Natural killer cell (primary cell): Measurements from ENCODE around the gene ZNF627. TPM values are rescaled to one million over a fixed set of nuclear protein-coding genes. Genes with fewer than 3 reads are reported as not detected.
"Not testable (repeated sequence)": the region's sequence is repeated elsewhere in the genome, so short reads cannot be mapped to it uniquely, and the experiment has no call there.

Experiments used
- ATAC-seq, 3 donors: fragments of 150-1000 bp in 2 of 3; fragments of 200-7000 bp in 1 of 3; cut with Tn5 transposase; 1 replicate in 1 of 3; 2 replicates in 2 of 3; pipeline ENCODE4 v1.10.0; 2021; ENCODE audit warnings: mild to moderate bottlenecking in 2 of 3, moderate library complexity in 2 of 3
- DNase-seq, 2 donors: peaks; one replicate each; pipeline versions ENCODE4 v3.0.0 to v3.0.0-alpha.2; 2013 to 2021; ENCODE audit warnings: mixed read lengths in 1 of 2
- H3K27ac ChIP-seq: one replicate; pipeline ENCODE4 v1.5.1; 2013; ENCODE audit warnings: mild to moderate bottlenecking, low read length
- H3K27me3 ChIP-seq: one replicate; pipeline ENCODE4 v1.6.1; 2013; ENCODE audit warnings: low read length; ENCODE audit not compliant: control insufficient read depth, insufficient read depth
- H3K36me3 ChIP-seq: one replicate; pipeline ENCODE4 v1.6.1; 2013; ENCODE audit warnings: low read length; ENCODE audit not compliant: control insufficient read depth, insufficient read depth
- H3K4me1 ChIP-seq: one replicate; pipeline ENCODE4 v1.6.1; 2013; ENCODE audit warnings: low read length; ENCODE audit not compliant: control insufficient read depth, insufficient read depth
- H3K4me3 ChIP-seq: one replicate; pipeline ENCODE4 v1.5.1; 2013; ENCODE audit warnings: low read length
- H3K9me3 ChIP-seq: one replicate; pipeline ENCODE4 v1.6.1; 2013; ENCODE audit warnings: low read length; ENCODE audit not compliant: control insufficient read depth, insufficient read depth
- H3K27ac Mint-ChIP-seq, 2 donors: one replicate each; pipeline ENCODE4 v1.8.0; 2022; ENCODE audit warnings: mild to moderate bottlenecking in 2 of 2, mixed read lengths in 2 of 2, moderate library complexity in 1 of 2
- H3K27me3 Mint-ChIP-seq, 2 donors: one replicate each; pipeline ENCODE4 v1.8.0; 2022; ENCODE audit warnings: low read depth in 2 of 2, mixed read lengths in 2 of 2
- H3K36me3 Mint-ChIP-seq: one replicate; pipeline ENCODE4 v1.8.0; 2022; ENCODE audit warnings: mixed read lengths
- H3K4me1 Mint-ChIP-seq, 2 donors: one replicate each; pipeline ENCODE4 v1.8.0; 2022; ENCODE audit warnings: mixed read lengths in 2 of 2
- H3K4me3 Mint-ChIP-seq: one replicate; pipeline ENCODE4 v1.8.0; 2022; ENCODE audit warnings: mild to moderate bottlenecking, moderate library complexity, mixed read lengths
- H3K9me3 Mint-ChIP-seq, 2 donors: one replicate each; pipeline ENCODE4 v1.8.0; 2022; ENCODE audit warnings: mixed read lengths in 2 of 2
- CTCF ChIP-seq: fragments of 200-600 bp; IDR thresholded peaks from one replicate; pipeline ENCODE4 v1.8.0; 2022; ENCODE audit warnings: antibody characterized with exemption
- WGBS: methylation state at CpG from one replicate; pipeline ENCODE4 v1.1.7; 2013; ENCODE audit warnings: missing lambda C conversion rate; ENCODE audit not compliant: insufficient coverage; 5-methylcytosine and 5-hydroxymethylcytosine counted together
- intact Hi-C: fragments of 100-400 bp; cut with micrococcal nuclease; formaldehyde crosslinking; loops from one replicate; pipeline ENCODE4 v1.14.2; 2022
- total RNA-seq, 4 donors: library from RNA; stranded (reverse); fragments of 120-200 nt in 1 of 4; gene quantifications; one replicate each; pipeline versions ENCODE4 v1.2.3 to v1.2.4, GENCODE V29; 2013 to 2022

ZNF627 gene
- total RNA-seq, 3 donors from 2014 or later (not counting 1 experiment from before 2014, with no cell fraction given): 4.7 to 7.5 (median 4.9) TPM

GRCh38 chr19:11594084-11594483 is 3.2 kb upstream of the ZNF627 start:
- Histone ChIP-seq H3K36me3 (no peaks in the 10 kb centered on the region), H3K9me3 (no peaks in the 10 kb centered on the region), H3K4me3 (no peak overlapping the region), H3K27ac (no peak overlapping the region), H3K27me3 (no peaks in the 10 kb centered on the region), H3K4me1 (peaks cover 16% of the 10 kb centered on the region)
- intact Hi-C loops: no loop called here
- Mint-ChIP-seq H3K4me3 (no peak overlapping the region), H3K36me3 (no peaks in the 10 kb centered on the region), H3K27ac (no peak overlapping the region), H3K9me3 (no peaks in the 10 kb centered on the region), H3K27me3 (no peaks in the 10 kb centered on the region), H3K4me1 (peaks cover 13 to 17% of the 10 kb centered on the region in 2 donors)
- no peak for TF ChIP-seq CTCF
- no peak for DNase-seq
- no peak for ATAC-seq
- WGBS: 92% methylated on average over 4 of the region's 4 CpGs

GRCh38 chr19:11596156-11596555 is 1.1 kb upstream of the ZNF627 start:
- H3K27me3 ChIP-seq: no peaks in the 10 kb centered on the region
- H3K4me1 Mint-ChIP-seq: peaks cover 17 to 22% of the 10 kb centered on the region in 2 donors
- no peak overlapping the region for H3K4me3 ChIP-seq
- no peaks in the 10 kb centered on the region for H3K36me3 Mint-ChIP-seq
- H3K27me3 Mint-ChIP-seq: no peaks in the 10 kb centered on the region
- no peaks in the 10 kb centered on the region for H3K36me3 ChIP-seq
- intact Hi-C loops: loop anchor here (2.0 kb wide), 1 partner anchor 1085 kb away; the partner anchor contains the start of gene DHPS
- H3K27ac ChIP-seq: no peak overlapping the region
- 98% methylated on average over 10 of the region's 10 CpGs for WGBS
- DNase-seq (no peak), ATAC-seq (no peak)
- H3K27ac Mint-ChIP-seq: peak overlapping the region in 1 of 2 donors; percentile 94
- H3K9me3 ChIP-seq: no peaks in the 10 kb centered on the region
- H3K9me3 Mint-ChIP-seq: no peaks in the 10 kb centered on the region
- no peak for TF ChIP-seq CTCF
- peak overlapping the region; percentile 40 for H3K4me3 Mint-ChIP-seq
- peaks cover 16% of the 10 kb centered on the region for H3K4me1 ChIP-seq

GRCh38 chr19:11598103-11598483 is 810 bp downstream of the ZNF627 start:
- Histone ChIP-seq H3K36me3 (no peaks in the 10 kb centered on the region), H3K27me3 (no peaks in the 10 kb centered on the region), H3K9me3 (no peaks in the 10 kb centered on the region), H3K4me3 (peak overlapping the region; percentile 78), H3K27ac (no peak overlapping the region), H3K4me1 (peaks cover 16% of the 10 kb centered on the region)
- Mint-ChIP-seq H3K27me3 (no peaks in the 10 kb centered on the region), H3K4me3 (peak overlapping the region; percentile 90), H3K36me3 (no peaks in the 10 kb centered on the region), H3K4me1 (peaks cover 30 to 35% of the 10 kb centered on the region in 2 donors), H3K27ac (peak overlapping the region; percentile 71 to 94), H3K9me3 (no peaks in the 10 kb centered on the region)
- intact Hi-C loops: no loop called here
- TF ChIP-seq CTCF: no peak
- ATAC-seq (no peak), DNase-seq (no peak)
- 65% methylated on average over 9 of the region's 10 CpGs for WGBS

- no peak overlapping the region for H3K4me3 ChIP-seq
- no peaks in the 10 kb centered on the region for H3K9me3 Mint-ChIP-seq
- no peaks in the 10 kb centered on the region for H3K9me3 ChIP-seq
- no peaks in the 10 kb centered on the region for H3K27me3 Mint-ChIP-seq
- 96% methylated on average over 2 of the region's 2 CpGs for WGBS
- H3K4me1 ChIP-seq: peaks cover 16% of the 10 kb centered on the region
- DNase-seq: no peak
- H3K27ac Mint-ChIP-seq: peak overlapping the region; percentile 71 to 94
- peak overlapping the region; percentile 68 for H3K4me3 Mint-ChIP-seq
- no peaks in the 10 kb centered on the region for H3K27me3 ChIP-seq
- no peak overlapping the region for H3K27ac ChIP-seq
- H3K36me3 Mint-ChIP-seq: no peaks in the 10 kb centered on the region
- TF ChIP-seq CTCF: no peak
- intact Hi-C loops: no loop called here
- peaks cover 30 to 37% of the 10 kb centered on the region in 2 donors for H3K4me1 Mint-ChIP-seq
- H3K36me3 ChIP-seq: no peaks in the 10 kb centered on the region
- ATAC-seq: no peak
These were observed 1.5 kb downstream of the ZNF627 start for GRCh38 chr19:11598746-11599145.

- H3K9me3 ChIP-seq, H3K4me3 ChIP-seq, H3K4me3 Mint-ChIP-seq, H3K27me3 ChIP-seq, H3K36me3 ChIP-seq, intact Hi-C loops, H3K27ac Mint-ChIP-seq, H3K27ac ChIP-seq, H3K9me3 Mint-ChIP-seq, ATAC-seq, H3K36me3 Mint-ChIP-seq, H3K27me3 Mint-ChIP-seq, DNase-seq: not testable (repeated sequence)
- 70% methylated on average over 8 of the region's 8 CpGs for WGBS
- H3K4me1 ChIP-seq: peaks cover 16% of the 10 kb centered on the region
- peaks cover 34 to 37% of the 10 kb centered on the region in 2 donors for H3K4me1 Mint-ChIP-seq
These were observed 2.4 kb downstream of the ZNF627 start for GRCh38 chr19:11599704-11600103.
